Measurements from ENCODE around the gene CASZ1.

DNA sequence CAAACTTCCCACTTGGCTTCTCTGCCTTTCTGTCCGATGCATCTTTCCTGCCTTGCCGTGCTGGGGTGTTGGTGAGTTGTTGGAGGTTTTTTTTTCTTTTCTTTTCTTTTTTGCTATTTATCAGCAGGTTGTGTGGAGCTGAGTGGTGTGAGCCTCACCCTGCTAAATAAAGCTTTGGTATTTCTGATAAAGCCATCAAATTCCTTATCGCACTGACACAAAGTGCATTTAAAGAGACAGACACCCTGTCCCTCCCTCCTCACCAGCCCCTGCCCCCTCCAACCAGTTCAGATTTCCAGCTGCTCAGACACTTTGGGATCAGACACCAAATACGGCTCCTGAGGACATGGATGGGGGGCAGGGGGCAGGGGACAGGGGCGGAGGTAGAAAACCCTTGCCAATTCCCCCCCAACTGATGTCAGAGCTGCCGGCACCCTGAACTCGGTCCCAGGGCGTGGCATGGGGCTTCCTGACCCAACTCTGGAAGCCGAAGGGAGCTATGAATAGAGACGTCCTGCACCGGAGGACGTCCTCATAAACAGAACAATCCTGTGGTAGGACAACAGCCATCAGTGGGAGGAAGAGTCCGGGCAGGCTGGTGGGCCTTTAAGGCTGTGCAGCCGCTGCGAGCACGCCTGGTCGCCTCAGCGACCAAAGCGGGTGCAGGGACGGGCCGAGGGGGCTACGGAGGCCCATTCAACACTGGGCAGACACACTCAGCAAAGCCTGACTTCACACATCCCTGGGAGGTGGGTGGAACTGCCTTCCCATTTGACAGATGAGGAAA is 79.0 kb downstream of the CASZ1 start:
- TF ChIP-seq, protein P1, sequence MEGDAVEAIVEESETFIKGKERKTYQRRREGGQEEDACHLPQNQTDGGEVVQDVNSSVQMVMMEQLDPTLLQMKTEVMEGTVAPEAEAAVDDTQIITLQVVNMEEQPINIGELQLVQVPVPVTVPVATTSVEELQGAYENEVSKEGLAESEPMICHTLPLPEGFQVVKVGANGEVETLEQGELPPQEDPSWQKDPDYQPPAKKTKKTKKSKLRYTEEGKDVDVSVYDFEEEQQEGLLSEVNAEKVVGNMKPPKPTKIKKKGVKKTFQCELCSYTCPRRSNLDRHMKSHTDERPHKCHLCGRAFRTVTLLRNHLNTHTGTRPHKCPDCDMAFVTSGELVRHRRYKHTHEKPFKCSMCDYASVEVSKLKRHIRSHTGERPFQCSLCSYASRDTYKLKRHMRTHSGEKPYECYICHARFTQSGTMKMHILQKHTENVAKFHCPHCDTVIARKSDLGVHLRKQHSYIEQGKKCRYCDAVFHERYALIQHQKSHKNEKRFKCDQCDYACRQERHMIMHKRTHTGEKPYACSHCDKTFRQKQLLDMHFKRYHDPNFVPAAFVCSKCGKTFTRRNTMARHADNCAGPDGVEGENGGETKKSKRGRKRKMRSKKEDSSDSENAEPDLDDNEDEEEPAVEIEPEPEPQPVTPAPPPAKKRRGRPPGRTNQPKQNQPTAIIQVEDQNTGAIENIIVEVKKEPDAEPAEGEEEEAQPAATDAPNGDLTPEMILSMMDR (IDR thresholded peaks at IDR 0.05): no peak
- TF ChIP-seq EP300 (IDR thresholded peaks at IDR 0.05): no peak
